ENCODE results near the gene P2RX6. TPM values are rescaled to one million over a fixed set of nuclear protein-coding genes. Genes with fewer than 3 reads are reported as not detected.

Gene P2RX6
- total and polyA plus RNA-seq, 2 experiments from 2014 or later = not detected

DNA sequence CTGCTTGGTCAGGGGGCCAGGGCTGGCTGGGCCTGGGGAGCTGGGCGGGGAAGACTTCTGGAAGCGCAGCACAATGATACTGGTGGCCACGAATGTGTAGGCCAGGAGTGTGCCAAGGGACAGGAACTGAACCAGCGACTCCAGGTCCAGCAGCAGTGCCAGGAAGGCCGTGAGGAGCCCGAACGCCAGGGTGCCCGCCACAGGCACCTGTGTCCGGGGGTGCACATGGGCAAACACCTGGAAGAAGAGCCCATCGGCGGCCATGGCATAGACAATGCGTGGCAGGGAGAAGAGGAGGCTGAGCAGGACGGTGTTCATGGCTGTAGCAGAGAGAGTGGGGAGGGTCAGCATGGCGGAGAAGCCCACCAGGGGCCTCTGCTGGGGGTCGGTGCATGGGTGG is 15.1 kb downstream of the P2RX6 start (continued):
- TF ChIP-seq JUNB (IDR thresholded peaks at IDR 0.05; ENCODE audit: unreplicated experiment) = no peak
- TF ChIP-seq EZH2 (IDR thresholded peaks at IDR 0.05; ENCODE audit: low read depth, unreplicated experiment) = no peak
- no peak for TF ChIP-seq EZH2phosphoT487 (IDR thresholded peaks at IDR 0.05; ENCODE audit: unreplicated experiment)
- TF ChIP-seq ZNF114 (CRISPR knock-in tag; IDR thresholded peaks at IDR 0.05) = no peak

DNA sequence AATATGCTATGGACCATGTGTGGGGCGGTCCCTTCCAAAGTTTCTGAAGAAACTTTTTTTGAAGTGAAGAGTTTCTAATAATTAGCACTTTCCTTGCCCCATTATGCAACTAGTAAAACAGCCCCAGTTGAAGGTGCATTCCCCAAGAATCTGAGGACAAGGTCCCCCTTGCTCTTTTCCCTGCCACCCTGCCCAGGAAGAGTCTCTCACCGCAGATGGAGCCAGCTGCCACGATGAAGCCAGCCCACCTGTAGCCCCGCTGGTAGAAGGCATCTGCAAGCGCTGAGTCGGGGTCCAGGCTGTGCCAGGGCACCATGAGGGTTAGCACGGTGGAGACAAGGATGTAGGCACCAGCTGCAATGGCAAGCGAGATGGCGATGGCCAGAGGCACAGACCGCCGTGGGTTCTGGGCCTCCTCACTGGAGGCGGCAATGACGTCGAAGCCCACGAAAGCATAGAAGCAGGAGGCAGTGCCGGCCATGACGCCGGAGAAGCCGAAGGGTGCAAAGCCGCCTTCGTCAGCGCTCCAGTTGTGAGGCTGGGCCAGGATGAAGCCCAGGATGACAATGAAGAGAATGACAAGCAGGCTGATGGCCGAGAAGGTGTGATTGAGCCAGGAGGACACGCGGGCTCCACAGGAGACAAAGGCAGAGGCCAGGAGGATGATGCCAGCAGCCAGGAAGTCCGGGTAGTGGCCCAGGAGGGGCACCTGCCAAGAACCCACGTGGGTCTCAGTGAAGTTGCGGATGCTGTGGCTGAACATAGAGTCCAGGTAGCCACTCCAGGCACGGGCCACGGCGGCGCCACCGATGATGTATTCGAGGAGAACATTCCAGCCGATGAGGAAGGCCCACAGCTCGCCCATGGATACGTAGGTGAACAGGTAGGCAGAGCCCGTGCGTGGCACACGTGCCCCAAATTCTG is 15.9 kb downstream of the P2RX6 start:
- no peaks in the 10 kb centered on the region for H3K9me2 ChIP-seq (ENCODE audit: insufficient read depth)
- H3K4me2 ChIP-seq = no peak overlapping the region
- no peak overlapping the region for H3K27ac Mint-ChIP-seq
- no peak overlapping the region for H3K4me3 ChIP-seq
- H3F3A ChIP-seq (replicated peaks; ENCODE audit: low read depth) = no peaks in the 10 kb centered on the region
- H3K4me1 Mint-ChIP-seq = peaks cover 8% of the 10 kb centered on the region
- no peaks in the 10 kb centered on the region; the same call in 2 of the 3 replicates for H3K9me3 Mint-ChIP-seq
- no peaks in the 10 kb centered on the region for H3K36me3 Mint-ChIP-seq (ENCODE audit: low read depth)
- no peak overlapping the region for H3K27ac ChIP-seq (ENCODE audit: low read depth)
- no peaks in the 10 kb centered on the region for H4K20me1 ChIP-seq (replicated peaks; ENCODE audit: insufficient read depth)
- H3K4me3 Mint-ChIP-seq = peak overlapping the region; percentile 77
- no peaks in the 10 kb centered on the region for H3K36me3 ChIP-seq (ENCODE audit: insufficient read depth)
- no peak for DNase-seq (ENCODE audit: low spot score)
- peaks cover 26% of the 10 kb centered on the region for H3K27me3 ChIP-seq (ENCODE audit: insufficient read depth)
- peaks cover 34% of the 10 kb centered on the region for H3K27me3 Mint-ChIP-seq (ENCODE audit: insufficient read depth, low read depth, poor library complexity)
- H3K4me1 ChIP-seq (ENCODE audit: insufficient read depth) = peaks cover 3% of the 10 kb centered on the region; the same call in 1 of the 2 replicates
- ATAC-seq = no peak
- H2AFZ ChIP-seq = no peak overlapping the region
- no peaks in the 10 kb centered on the region for H3K79me2 ChIP-seq (replicated peaks; ENCODE audit: insufficient read depth)
- TF ChIP-seq EZH2phosphoT487 (IDR thresholded peaks at IDR 0.05; ENCODE audit: unreplicated experiment) = no peak
- no peak for TF ChIP-seq JUNB (IDR thresholded peaks at IDR 0.05; ENCODE audit: unreplicated experiment)
- TF ChIP-seq, protein P1, sequence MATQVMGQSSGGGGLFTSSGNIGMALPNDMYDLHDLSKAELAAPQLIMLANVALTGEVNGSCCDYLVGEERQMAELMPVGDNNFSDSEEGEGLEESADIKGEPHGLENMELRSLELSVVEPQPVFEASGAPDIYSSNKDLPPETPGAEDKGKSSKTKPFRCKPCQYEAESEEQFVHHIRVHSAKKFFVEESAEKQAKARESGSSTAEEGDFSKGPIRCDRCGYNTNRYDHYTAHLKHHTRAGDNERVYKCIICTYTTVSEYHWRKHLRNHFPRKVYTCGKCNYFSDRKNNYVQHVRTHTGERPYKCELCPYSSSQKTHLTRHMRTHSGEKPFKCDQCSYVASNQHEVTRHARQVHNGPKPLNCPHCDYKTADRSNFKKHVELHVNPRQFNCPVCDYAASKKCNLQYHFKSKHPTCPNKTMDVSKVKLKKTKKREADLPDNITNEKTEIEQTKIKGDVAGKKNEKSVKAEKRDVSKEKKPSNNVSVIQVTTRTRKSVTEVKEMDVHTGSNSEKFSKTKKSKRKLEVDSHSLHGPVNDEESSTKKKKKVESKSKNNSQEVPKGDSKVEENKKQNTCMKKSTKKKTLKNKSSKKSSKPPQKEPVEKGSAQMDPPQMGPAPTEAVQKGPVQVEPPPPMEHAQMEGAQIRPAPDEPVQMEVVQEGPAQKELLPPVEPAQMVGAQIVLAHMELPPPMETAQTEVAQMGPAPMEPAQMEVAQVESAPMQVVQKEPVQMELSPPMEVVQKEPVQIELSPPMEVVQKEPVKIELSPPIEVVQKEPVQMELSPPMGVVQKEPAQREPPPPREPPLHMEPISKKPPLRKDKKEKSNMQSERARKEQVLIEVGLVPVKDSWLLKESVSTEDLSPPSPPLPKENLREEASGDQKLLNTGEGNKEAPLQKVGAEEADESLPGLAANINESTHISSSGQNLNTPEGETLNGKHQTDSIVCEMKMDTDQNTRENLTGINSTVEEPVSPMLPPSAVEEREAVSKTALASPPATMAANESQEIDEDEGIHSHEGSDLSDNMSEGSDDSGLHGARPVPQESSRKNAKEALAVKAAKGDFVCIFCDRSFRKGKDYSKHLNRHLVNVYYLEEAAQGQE (IDR thresholded peaks at IDR 0.05; ENCODE audit: unreplicated experiment) = no peak
- TF ChIP-seq POLR2AphosphoS5 (IDR thresholded peaks at IDR 0.05; ENCODE audit: low read depth) = no peak
- TF ChIP-seq EZH2 (IDR thresholded peaks at IDR 0.05; ENCODE audit: low read depth, unreplicated experiment) = no peak
- TF ChIP-seq ZNF331 (CRISPR knock-in tag; IDR thresholded peaks at IDR 0.05; ENCODE audit: low read depth) = no peak
- no peak for TF ChIP-seq CREB1 (CRISPR knock-in tag; IDR thresholded peaks at IDR 0.05; ENCODE audit: low read depth)
- TF ChIP-seq, protein P2, sequence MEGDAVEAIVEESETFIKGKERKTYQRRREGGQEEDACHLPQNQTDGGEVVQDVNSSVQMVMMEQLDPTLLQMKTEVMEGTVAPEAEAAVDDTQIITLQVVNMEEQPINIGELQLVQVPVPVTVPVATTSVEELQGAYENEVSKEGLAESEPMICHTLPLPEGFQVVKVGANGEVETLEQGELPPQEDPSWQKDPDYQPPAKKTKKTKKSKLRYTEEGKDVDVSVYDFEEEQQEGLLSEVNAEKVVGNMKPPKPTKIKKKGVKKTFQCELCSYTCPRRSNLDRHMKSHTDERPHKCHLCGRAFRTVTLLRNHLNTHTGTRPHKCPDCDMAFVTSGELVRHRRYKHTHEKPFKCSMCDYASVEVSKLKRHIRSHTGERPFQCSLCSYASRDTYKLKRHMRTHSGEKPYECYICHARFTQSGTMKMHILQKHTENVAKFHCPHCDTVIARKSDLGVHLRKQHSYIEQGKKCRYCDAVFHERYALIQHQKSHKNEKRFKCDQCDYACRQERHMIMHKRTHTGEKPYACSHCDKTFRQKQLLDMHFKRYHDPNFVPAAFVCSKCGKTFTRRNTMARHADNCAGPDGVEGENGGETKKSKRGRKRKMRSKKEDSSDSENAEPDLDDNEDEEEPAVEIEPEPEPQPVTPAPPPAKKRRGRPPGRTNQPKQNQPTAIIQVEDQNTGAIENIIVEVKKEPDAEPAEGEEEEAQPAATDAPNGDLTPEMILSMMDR (conservative IDR thresholded peaks at IDR 0.05; ENCODE audit: low read depth in 2 of 2) = no peak
- TF ChIP-seq, protein P3, sequence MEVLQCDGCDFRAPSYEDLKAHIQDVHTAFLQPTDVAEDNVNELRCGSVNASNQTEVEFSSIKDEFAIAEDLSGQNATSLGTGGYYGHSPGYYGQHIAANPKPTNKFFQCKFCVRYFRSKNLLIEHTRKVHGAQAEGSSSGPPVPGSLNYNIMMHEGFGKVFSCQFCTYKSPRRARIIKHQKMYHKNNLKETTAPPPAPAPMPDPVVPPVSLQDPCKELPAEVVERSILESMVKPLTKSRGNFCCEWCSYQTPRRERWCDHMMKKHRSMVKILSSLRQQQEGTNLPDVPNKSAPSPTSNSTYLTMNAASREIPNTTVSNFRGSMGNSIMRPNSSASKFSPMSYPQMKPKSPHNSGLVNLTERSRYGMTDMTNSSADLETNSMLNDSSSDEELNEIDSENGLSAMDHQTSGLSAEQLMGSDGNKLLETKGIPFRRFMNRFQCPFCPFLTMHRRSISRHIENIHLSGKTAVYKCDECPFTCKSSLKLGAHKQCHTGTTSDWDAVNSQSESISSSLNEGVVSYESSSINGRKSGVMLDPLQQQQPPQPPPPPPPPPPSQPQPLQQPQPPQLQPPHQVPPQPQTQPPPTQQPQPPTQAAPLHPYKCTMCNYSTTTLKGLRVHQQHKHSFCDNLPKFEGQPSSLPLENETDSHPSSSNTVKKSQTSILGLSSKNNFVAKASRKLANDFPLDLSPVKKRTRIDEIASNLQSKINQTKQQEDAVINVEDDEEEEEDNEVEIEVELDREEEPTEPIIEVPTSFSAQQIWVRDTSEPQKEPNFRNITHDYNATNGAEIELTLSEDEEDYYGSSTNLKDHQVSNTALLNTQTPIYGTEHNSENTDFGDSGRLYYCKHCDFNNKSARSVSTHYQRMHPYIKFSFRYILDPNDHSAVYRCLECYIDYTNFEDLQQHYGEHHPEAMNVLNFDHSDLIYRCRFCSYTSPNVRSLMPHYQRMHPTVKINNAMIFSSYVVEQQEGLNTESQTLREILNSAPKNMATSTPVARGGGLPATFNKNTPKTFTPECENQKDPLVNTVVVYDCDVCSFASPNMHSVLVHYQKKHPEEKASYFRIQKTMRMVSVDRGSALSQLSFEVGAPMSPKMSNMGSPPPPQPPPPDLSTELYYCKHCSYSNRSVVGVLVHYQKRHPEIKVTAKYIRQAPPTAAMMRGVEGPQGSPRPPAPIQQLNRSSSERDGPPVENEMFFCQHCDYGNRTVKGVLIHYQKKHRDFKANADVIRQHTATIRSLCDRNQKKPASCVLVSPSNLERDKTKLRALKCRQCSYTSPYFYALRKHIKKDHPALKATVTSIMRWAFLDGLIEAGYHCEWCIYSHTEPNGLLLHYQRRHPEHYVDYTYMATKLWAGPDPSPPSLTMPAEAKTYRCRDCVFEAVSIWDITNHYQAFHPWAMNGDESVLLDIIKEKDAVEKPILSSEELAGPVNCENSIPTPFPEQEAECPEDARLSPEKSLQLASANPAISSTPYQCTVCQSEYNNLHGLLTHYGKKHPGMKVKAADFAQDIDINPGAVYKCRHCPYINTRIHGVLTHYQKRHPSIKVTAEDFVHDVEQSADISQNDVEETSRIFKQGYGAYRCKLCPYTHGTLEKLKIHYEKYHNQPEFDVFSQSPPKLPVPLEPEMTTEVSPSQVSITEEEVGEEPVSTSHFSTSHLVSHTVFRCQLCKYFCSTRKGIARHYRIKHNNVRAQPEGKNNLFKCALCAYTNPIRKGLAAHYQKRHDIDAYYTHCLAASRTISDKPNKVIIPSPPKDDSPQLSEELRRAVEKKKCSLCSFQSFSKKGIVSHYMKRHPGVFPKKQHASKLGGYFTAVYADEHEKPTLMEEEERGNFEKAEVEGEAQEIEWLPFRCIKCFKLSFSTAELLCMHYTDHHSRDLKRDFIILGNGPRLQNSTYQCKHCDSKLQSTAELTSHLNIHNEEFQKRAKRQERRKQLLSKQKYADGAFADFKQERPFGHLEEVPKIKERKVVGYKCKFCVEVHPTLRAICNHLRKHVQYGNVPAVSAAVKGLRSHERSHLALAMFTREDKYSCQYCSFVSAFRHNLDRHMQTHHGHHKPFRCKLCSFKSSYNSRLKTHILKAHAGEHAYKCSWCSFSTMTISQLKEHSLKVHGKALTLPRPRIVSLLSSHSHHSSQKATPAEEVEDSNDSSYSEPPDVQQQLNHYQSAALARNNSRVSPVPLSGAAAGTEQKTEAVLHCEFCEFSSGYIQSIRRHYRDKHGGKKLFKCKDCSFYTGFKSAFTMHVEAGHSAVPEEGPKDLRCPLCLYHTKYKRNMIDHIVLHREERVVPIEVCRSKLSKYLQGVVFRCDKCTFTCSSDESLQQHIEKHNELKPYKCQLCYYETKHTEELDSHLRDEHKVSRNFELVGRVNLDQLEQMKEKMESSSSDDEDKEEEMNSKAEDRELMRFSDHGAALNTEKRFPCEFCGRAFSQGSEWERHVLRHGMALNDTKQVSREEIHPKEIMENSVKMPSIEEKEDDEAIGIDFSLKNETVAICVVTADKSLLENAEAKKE (CRISPR knock-in tag; IDR thresholded peaks at IDR 0.05) = no peak
